ENCODE results near the gene GANAB.

GANAB gene

DNA sequence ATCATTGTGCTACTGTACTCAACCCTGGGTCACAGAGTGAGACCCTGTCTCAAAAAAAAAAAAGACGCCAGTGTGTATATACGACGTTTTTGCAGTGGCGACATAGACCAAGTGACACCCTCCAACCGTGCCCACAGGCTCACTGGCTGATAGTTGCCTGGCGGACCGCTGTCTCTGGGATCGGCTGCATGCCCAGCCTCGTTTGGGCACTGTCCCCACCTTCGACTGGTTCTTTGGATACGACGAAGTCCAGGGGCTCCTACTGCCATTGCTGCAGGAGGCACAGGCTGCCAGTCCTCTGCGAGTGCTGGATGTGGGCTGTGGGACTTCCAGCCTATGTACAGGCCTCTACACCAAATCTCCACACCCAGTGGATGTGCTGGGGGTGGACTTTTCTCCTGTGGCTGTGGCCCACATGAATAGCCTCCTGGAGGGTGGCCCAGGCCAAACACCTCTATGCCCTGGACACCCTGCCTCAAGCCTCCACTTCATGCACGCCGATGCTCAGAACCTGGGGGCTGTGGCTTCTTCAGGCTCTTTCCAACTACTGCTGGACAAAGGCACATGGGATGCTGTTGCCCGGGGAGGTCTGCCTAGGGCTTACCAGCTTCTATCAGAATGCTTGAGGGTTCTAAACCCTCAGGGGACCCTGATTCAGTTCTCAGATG, 20.0 kb upstream of the GANAB start:
- no CpG with 5 or more reads among the region's 16 CpGs for WGBS, 2 donors (ENCODE audit: extremely low coverage in 2 of 2, insufficient read length in 2 of 2, insufficient replicate concordance in 1 of 2)
- H2BK120ac ChIP-seq (ENCODE audit: low read depth, low read length) = no peak overlapping the region
- peak overlapping the region; percentile 59 for H3K23ac ChIP-seq (ENCODE audit: low read depth, low read length, poor library complexity)
- peak overlapping the region; percentile 93 for H3K4me2 ChIP-seq (ENCODE audit: insufficient read depth, low read length, poor library complexity, severe bottlenecking)
- H4K91ac ChIP-seq (ENCODE audit: low read depth, low read length, poor library complexity) = no peak overlapping the region
- no peak overlapping the region for H3K27ac ChIP-seq (replicated peaks; ENCODE audit: low read length)
- H3K79me1 ChIP-seq (ENCODE audit: low read depth, low read length) = peaks cover 11% of the 10 kb centered on the region
- H3K14ac ChIP-seq (ENCODE audit: low read length) = no peak overlapping the region
- no peaks in the 10 kb centered on the region for H3K27me3 ChIP-seq (ENCODE audit: control insufficient read depth in 3 of 3, insufficient read depth in 3 of 3, low read depth in 1 of 3, low read length in 3 of 3)
- no peak overlapping the region for H3K4ac ChIP-seq (ENCODE audit: low read length)
- H2AK5ac ChIP-seq (ENCODE audit: low read depth, low read length) = no peak overlapping the region
- H2BK5ac ChIP-seq (ENCODE audit: low read length) = no peak overlapping the region
- H2AFZ ChIP-seq (ENCODE audit: low read length) = no peak overlapping the region
- H3K36me3 ChIP-seq (replicated peaks in 1 of 2; ENCODE audit: control insufficient read depth in 2 of 2, insufficient read depth in 2 of 2, low read length in 2 of 2) = peaks cover 16 to 42% of the 10 kb centered on the region in 2 donors
- peak overlapping the region; percentile 13 for H3K18ac ChIP-seq (ENCODE audit: low read length)
- no peak overlapping the region for H2BK15ac ChIP-seq (ENCODE audit: low read length)
- H3K9me3 ChIP-seq (replicated peaks in 1 of 2; ENCODE audit: control insufficient read depth in 2 of 2, insufficient read depth in 1 of 2, low read depth in 1 of 2, low read length in 2 of 2) = no peaks in the 10 kb centered on the region
- H2BK12ac ChIP-seq (ENCODE audit: low read length) = no peak overlapping the region
- DNase-seq (ENCODE audit: low spot score) = no peak
- peak overlapping the region; percentile 84 to 98 for H3K4me3 ChIP-seq (ENCODE audit: low read length in 2 of 2)
- H4K8ac ChIP-seq (ENCODE audit: low read depth, low read length) = no peak overlapping the region
- peaks cover 4 to 12% of the 10 kb centered on the region in 2 donors for H3K4me1 ChIP-seq (ENCODE audit: control insufficient read depth in 2 of 2, insufficient read depth in 1 of 2, low read depth in 1 of 2, low read length in 2 of 2)
- peak overlapping the region; percentile 95 for H3K9ac ChIP-seq (ENCODE audit: low read depth, low read length, poor library complexity)

DNA sequence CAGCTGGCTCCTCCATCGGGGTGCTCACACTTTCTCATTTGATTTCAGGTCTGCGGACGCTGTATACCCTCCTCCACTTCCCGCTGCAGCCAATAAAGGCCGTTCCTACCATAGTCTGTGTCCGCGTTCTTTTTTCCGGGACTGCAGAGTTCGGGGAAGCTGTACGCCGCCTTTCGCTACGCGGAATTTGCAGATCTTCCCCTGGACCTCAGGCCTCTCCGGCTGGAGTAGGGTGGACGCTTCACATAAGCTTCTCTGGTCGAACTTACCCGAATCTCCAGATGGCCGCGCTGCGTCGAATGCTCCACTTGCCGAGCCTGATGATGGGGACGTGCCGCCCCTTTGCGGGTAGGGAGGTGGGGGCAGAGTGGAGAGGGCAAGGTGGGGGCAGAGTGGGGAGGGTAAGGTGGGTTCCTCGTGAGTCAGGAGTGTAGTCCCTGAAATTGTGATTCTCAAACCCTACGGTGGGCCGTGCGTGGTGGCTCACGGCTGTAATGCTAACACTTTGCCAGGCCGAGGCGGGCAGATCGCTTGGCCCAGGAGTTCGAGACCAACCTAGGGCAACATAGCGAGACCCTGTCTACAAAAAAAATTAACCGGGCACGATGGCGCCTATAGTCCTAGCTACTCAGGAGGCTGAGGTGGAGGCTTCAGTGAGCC, 19.3 kb upstream of the GANAB start:
- H3K4me3 ChIP-seq (ENCODE audit: low read length in 2 of 2) = peak overlapping the region; percentile 84 to 98
- H3K9ac ChIP-seq (ENCODE audit: low read depth, low read length, poor library complexity) = peak overlapping the region; percentile 95
- H3K18ac ChIP-seq (ENCODE audit: low read length) = peak overlapping the region; percentile 92
- no CpG with 5 or more reads among the region's 39 CpGs for WGBS, 2 donors (ENCODE audit: extremely low coverage in 2 of 2, insufficient read length in 2 of 2, insufficient replicate concordance in 1 of 2)
- no peak overlapping the region for H3K4ac ChIP-seq (ENCODE audit: low read length)
- peaks cover 16 to 46% of the 10 kb centered on the region in 2 donors for H3K36me3 ChIP-seq (replicated peaks in 1 of 2; ENCODE audit: control insufficient read depth in 2 of 2, insufficient read depth in 2 of 2, low read length in 2 of 2)
- H2AFZ ChIP-seq (ENCODE audit: low read length) = peak overlapping the region; percentile 95
- H3K27ac ChIP-seq (replicated peaks; ENCODE audit: low read length) = peak overlapping the region; percentile 41
- H4K8ac ChIP-seq (ENCODE audit: low read depth, low read length) = no peak overlapping the region
- H2BK120ac ChIP-seq (ENCODE audit: low read depth, low read length) = no peak overlapping the region
- no peak overlapping the region for H2BK15ac ChIP-seq (ENCODE audit: low read length)
- peak overlapping the region; percentile 47 for H3K14ac ChIP-seq (ENCODE audit: low read length)
- no peaks in the 10 kb centered on the region for H3K9me3 ChIP-seq (replicated peaks in 1 of 2; ENCODE audit: control insufficient read depth in 2 of 2, insufficient read depth in 1 of 2, low read depth in 1 of 2, low read length in 2 of 2)
- peak overlapping the region; percentile 96 for H3K23ac ChIP-seq (ENCODE audit: low read depth, low read length, poor library complexity)
- H3K27me3 ChIP-seq (ENCODE audit: control insufficient read depth in 3 of 3, insufficient read depth in 3 of 3, low read depth in 1 of 3, low read length in 3 of 3) = no peaks in the 10 kb centered on the region
- H4K91ac ChIP-seq (ENCODE audit: low read depth, low read length, poor library complexity) = no peak overlapping the region
- DNase-seq (ENCODE audit: low spot score) = peak; percentile 43
- H2BK5ac ChIP-seq (ENCODE audit: low read length) = peak overlapping the region; percentile 44
- peak overlapping the region; percentile 90 for H2AK5ac ChIP-seq (ENCODE audit: low read depth, low read length)
- H3K79me1 ChIP-seq (ENCODE audit: low read depth, low read length) = peaks cover 11% of the 10 kb centered on the region
- peaks cover 4 to 12% of the 10 kb centered on the region in 2 donors for H3K4me1 ChIP-seq (ENCODE audit: control insufficient read depth in 2 of 2, insufficient read depth in 1 of 2, low read depth in 1 of 2, low read length in 2 of 2)
- peak overlapping the region; percentile 93 for H3K4me2 ChIP-seq (ENCODE audit: insufficient read depth, low read length, poor library complexity, severe bottlenecking)
- H2BK12ac ChIP-seq (ENCODE audit: low read length) = no peak overlapping the region

DNA sequence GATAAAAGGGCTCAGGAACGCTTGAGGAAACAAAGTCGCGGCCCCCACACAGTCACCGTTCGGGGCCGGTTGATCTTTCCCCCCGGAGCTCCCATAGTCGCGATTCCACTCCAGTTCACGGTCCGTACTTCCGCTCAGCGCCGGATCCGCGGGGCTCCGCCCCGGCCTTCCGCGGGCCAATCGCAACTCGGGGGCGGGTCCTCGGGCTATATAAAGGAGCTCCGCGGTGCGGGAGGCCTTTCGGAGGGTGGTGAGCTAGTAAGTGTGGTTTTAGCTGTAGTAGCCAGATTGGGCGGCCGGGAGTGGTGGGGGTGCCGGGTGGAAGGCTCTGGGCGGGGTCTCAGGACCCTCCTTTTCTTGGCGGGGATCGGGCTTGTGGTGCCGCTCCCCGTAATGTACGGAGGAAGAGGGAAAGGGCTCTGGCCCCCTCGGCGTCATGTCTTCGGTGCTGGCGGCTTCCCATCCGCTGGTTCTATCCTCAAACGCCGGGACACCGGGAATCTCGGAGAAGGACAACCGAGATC, 18.7 kb upstream of the GANAB start, which contains the start of the genes C11orf98 and CSKMT:
C11orf98 (minus strand) TSS at position 136 of the 524 bp plus-strand sequence; CDS start at position 95, 41 bp downstream.
CSKMT (plus strand) TSS at position 238 of the 524 bp plus-strand sequence. CDS start 568 bp downstream, outside the sequence.
- Histone ChIP-seq H3K9me3 (replicated peaks in 1 of 2; ENCODE audit: control insufficient read depth in 2 of 2, insufficient read depth in 1 of 2, low read depth in 1 of 2, low read length in 2 of 2) (no peaks in the 10 kb centered on the region), H2BK12ac (ENCODE audit: low read length) (no peak within 1 kb of the TSS), H2BK5ac (ENCODE audit: low read length) (peak within 1 kb of the TSS; percentile 63), H2AFZ (ENCODE audit: low read length) (peak within 1 kb of the TSS; percentile 95), H3K36me3 (replicated peaks in 1 of 2; ENCODE audit: control insufficient read depth in 2 of 2, insufficient read depth in 2 of 2, low read length in 2 of 2) (peaks cover 16 to 51% of the 10 kb centered on the region in 2 donors), H4K8ac (ENCODE audit: low read depth, low read length) (no peak within 1 kb of the TSS), H3K9ac (ENCODE audit: low read depth, low read length, poor library complexity) (peak within 1 kb of the TSS; percentile 95), H2AK5ac (ENCODE audit: low read depth, low read length) (peak within 1 kb of the TSS; percentile 90), H3K27ac (replicated peaks; ENCODE audit: low read length) (peak within 1 kb of the TSS; percentile 94), H3K4me3 (ENCODE audit: low read length in 2 of 2) (peak within 1 kb of the TSS; percentile 93 to 98), H3K14ac (ENCODE audit: low read length) (peak within 1 kb of the TSS; percentile 47), H3K23ac (ENCODE audit: low read depth, low read length, poor library complexity) (peak within 1 kb of the TSS; percentile 96), H3K27me3 (ENCODE audit: control insufficient read depth in 3 of 3, insufficient read depth in 3 of 3, low read depth in 1 of 3, low read length in 3 of 3) (no peaks in the 10 kb centered on the region), H3K4me1 (ENCODE audit: control insufficient read depth in 2 of 2, insufficient read depth in 1 of 2, low read depth in 1 of 2, low read length in 2 of 2) (peaks cover 4 to 12% of the 10 kb centered on the region in 2 donors), H2BK15ac (ENCODE audit: low read length) (no peak within 1 kb of the TSS), H3K4ac (ENCODE audit: low read length) (no peak within 1 kb of the TSS), H4K91ac (ENCODE audit: low read depth, low read length, poor library complexity) (no peak within 1 kb of the TSS), H3K4me2 (ENCODE audit: insufficient read depth, low read length, poor library complexity, severe bottlenecking) (peak within 1 kb of the TSS; percentile 93), H2BK120ac (ENCODE audit: low read depth, low read length) (no peak within 1 kb of the TSS), H3K79me1 (ENCODE audit: low read depth, low read length) (peaks cover 11% of the 10 kb centered on the region), H3K18ac (ENCODE audit: low read length) (peak within 1 kb of the TSS; percentile 96)
- WGBS, 2 donors (ENCODE audit: extremely low coverage in 2 of 2, insufficient read length in 2 of 2, insufficient replicate concordance in 1 of 2) = no CpG with 5 or more reads among the region's 47 CpGs
- DNase-seq (ENCODE audit: low spot score) = peak; percentile 93
